Fibroblast of lung (primary cell): ENCODE data around the gene FKBP9. TPM values are rescaled to one million over a fixed set of nuclear protein-coding genes. Genes with fewer than 3 reads are reported as not detected.

Source experiments
- DNase-seq, 2 donors: peaks; one replicate each; pipeline versions ENCODE4 v3.0.0 to v3.0.0-alpha.2; 2010; ENCODE audit warnings: low read depth in 2 of 2
- H2AFZ ChIP-seq: 2 replicates; pipeline ENCODE4 v1.5.1; 2012; ENCODE audit warnings: low read length, control low read depth, inconsistent platforms
- H3K27ac ChIP-seq: 2 replicates; pipeline ENCODE4 v1.5.1; 2011; ENCODE audit warnings: low read length, control low read depth; ENCODE audit not compliant: insufficient read depth
- H3K27me3 ChIP-seq: 2 replicates; pipeline ENCODE4 v1.5.1; 2011; ENCODE audit warnings: mild to moderate bottlenecking, low read length; ENCODE audit not compliant: control insufficient read depth, insufficient read depth
- H3K36me3 ChIP-seq: 2 replicates; pipeline ENCODE4 v1.5.1; 2011; ENCODE audit warnings: low read length; ENCODE audit not compliant: control insufficient read depth, insufficient read depth
- H3K4me1 ChIP-seq: 2 replicates; pipeline ENCODE4 v1.5.1; 2011; ENCODE audit warnings: low read length; ENCODE audit not compliant: control insufficient read depth, insufficient read depth; ENCODE audit errors: extremely low read depth
- H3K4me2 ChIP-seq: 2 replicates; pipeline ENCODE4 v1.5.1; 2011; ENCODE audit warnings: low read length, control low read depth; ENCODE audit not compliant: insufficient read depth; ENCODE audit errors: extremely low read depth
- H3K4me3 ChIP-seq, 4 experiments: fragments of 200-600 bp in 1 of 4; sonication (generic) in 1 of 4; replicated peaks in 1 of 4; 2 replicates each; pipeline ENCODE4 v1.5.1; 2011 to 2016; ENCODE audit warnings: low read length in 4 of 4, low read depth in 3 of 4, mild to moderate bottlenecking in 3 of 4, control low read depth in 2 of 4, inconsistent platforms in 1 of 4, mixed read lengths in 1 of 4; ENCODE audit not compliant: insufficient read depth in 1 of 4; ENCODE audit errors: control extremely low read depth in 1 of 4
- H3K79me2 ChIP-seq: 2 replicates; pipeline ENCODE4 v1.5.1; 2012; ENCODE audit warnings: mild to moderate bottlenecking, low read length, inconsistent platforms; ENCODE audit not compliant: control insufficient read depth, insufficient read depth
- H3K9ac ChIP-seq: 2 replicates; pipeline ENCODE4 v1.5.1; 2011; ENCODE audit warnings: mild to moderate bottlenecking, low read length, control low read depth; ENCODE audit not compliant: insufficient read depth
- H3K9me3 ChIP-seq: 2 replicates; pipeline ENCODE4 v1.5.1; 2012; ENCODE audit warnings: low read depth, low read length; ENCODE audit not compliant: control insufficient read depth, insufficient read depth
- H4K20me1 ChIP-seq: 2 replicates; pipeline ENCODE4 v1.5.1; 2011; ENCODE audit warnings: low read length; ENCODE audit not compliant: control insufficient read depth, insufficient read depth; ENCODE audit errors: extremely low read depth
- EZH2 ChIP-seq: IDR thresholded peaks from 2 replicates; pipeline ENCODE4 v1.5.1; 2012; ENCODE audit warnings: low read length, control low read depth, mild to moderate bottlenecking; ENCODE audit errors: missing control alignments
- polyA plus RNA-seq, 2 donors: library from polyadenylated mRNA; depleted of rRNA in 1 of 2; stranded (reverse) in 1 of 2; unstranded in 1 of 2; fragments of >200 nt; gene quantifications; 2 replicates each; pipeline ENCODE4 v1.2.1, GENCODE V29; 2011 to 2012; ENCODE audit warnings: missing spikeins in 1 of 2
- total RNA-seq: library from RNA; depleted of rRNA; stranded (reverse); fragments of >200 nt; gene quantifications from 2 replicates; pipeline ENCODE4 v1.2.1, GENCODE V29; 2014
- TF ChIP-seq, protein P1 (sequence below), 2 donors: IDR thresholded peaks in 1 of 2; conservative IDR thresholded peaks in 1 of 2; 1 replicate in 1 of 2; 2 replicates in 1 of 2; pipeline ENCODE4 v1.5.1; 2011 to 2012; ENCODE audit warnings: low read length in 2 of 2, control low read depth in 1 of 2, inconsistent platforms in 1 of 2, low read depth in 1 of 2, mild to moderate bottlenecking in 1 of 2

The FKBP9 gene
- total and polyA plus RNA-seq, 2 donors (not counting 1 experiment from before 2014, with no cell fraction given) = 230 to 242 TPM

DNA sequence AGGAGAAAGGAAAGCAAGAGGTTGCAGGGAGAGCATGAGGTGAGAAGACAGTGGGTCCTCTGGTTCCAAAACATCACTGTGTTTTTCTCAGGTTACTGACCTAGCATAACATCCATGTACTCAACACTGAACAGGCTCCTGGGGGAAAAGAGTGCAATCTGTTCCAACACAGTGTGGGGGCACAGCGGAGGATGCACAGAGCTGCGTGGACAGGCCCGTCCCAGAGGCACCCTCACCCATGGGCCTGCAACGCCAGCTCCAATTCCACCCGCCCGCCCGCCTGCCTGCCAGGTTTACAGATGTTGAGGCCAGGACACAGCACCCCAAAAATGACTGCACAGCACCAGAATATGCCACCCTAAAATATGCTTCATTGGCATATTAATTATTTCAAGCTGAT, 26.9 kb upstream of the FKBP9 start:
- Histone ChIP-seq H3K4me3 (no peak overlapping the region), H3K79me2 (peaks cover 4% of the 10 kb centered on the region), H3K9ac (no peak overlapping the region), H3K9me3 (no peaks in the 10 kb centered on the region), H2AFZ (no peak overlapping the region), H3K4me1 (no peaks in the 10 kb centered on the region), H3K27me3 (no peaks in the 10 kb centered on the region), H4K20me1 (no peaks in the 10 kb centered on the region), H3K4me2 (no peak overlapping the region), H3K36me3 (peaks cover 2% of the 10 kb centered on the region), H3K27ac (no peak overlapping the region)
- no peak for DNase-seq
- TF ChIP-seq, protein P1, sequence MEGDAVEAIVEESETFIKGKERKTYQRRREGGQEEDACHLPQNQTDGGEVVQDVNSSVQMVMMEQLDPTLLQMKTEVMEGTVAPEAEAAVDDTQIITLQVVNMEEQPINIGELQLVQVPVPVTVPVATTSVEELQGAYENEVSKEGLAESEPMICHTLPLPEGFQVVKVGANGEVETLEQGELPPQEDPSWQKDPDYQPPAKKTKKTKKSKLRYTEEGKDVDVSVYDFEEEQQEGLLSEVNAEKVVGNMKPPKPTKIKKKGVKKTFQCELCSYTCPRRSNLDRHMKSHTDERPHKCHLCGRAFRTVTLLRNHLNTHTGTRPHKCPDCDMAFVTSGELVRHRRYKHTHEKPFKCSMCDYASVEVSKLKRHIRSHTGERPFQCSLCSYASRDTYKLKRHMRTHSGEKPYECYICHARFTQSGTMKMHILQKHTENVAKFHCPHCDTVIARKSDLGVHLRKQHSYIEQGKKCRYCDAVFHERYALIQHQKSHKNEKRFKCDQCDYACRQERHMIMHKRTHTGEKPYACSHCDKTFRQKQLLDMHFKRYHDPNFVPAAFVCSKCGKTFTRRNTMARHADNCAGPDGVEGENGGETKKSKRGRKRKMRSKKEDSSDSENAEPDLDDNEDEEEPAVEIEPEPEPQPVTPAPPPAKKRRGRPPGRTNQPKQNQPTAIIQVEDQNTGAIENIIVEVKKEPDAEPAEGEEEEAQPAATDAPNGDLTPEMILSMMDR (conservative IDR thresholded peaks at IDR 0.05 in 1 of 2, IDR thresholded peaks at IDR 0.05 in 1 of 2; ENCODE audit: low read depth in 1 of 2, low read length in 2 of 2) = no peak
- TF ChIP-seq EZH2 = no peak

- Histone ChIP-seq H3K27me3 (no peaks in the 10 kb centered on the region), H3K4me2 (no peak overlapping the region), H3K27ac (no peak overlapping the region), H3K4me1 (peaks cover 8% of the 10 kb centered on the region), H3K36me3 (no peaks in the 10 kb centered on the region), H3K9ac (no peak overlapping the region), H3K79me2 (peaks cover 36% of the 10 kb centered on the region), H3K4me3 (no peak overlapping the region), H3K9me3 (no peaks in the 10 kb centered on the region), H2AFZ (no peak overlapping the region), H4K20me1 (no peaks in the 10 kb centered on the region)
- DNase-seq = no peak
- TF ChIP-seq, protein P1 (conservative IDR thresholded peaks at IDR 0.05 in 1 of 2, IDR thresholded peaks at IDR 0.05 in 1 of 2; ENCODE audit: low read depth in 1 of 2, low read length in 2 of 2) = no peak
- no peak for TF ChIP-seq EZH2
Measured at GRCh38 chr7:32935558-32935957, 21.7 kb upstream of the FKBP9 start.

GRCh38 chr7:32936689-32937088, 20.6 kb upstream of the FKBP9 start:
- no peak for DNase-seq
- no peak overlapping the region for H2AFZ ChIP-seq
- no peaks in the 10 kb centered on the region for H3K36me3 ChIP-seq
- TF ChIP-seq EZH2 = no peak
- H3K4me2 ChIP-seq = no peak overlapping the region
- no peak overlapping the region for H3K27ac ChIP-seq
- no peaks in the 10 kb centered on the region for H3K27me3 ChIP-seq
- H3K4me1 ChIP-seq = peaks cover 8% of the 10 kb centered on the region
- no peak overlapping the region for H3K4me3 ChIP-seq
- no peaks in the 10 kb centered on the region for H3K9me3 ChIP-seq
- no peaks in the 10 kb centered on the region for H4K20me1 ChIP-seq
- peaks cover 47% of the 10 kb centered on the region for H3K79me2 ChIP-seq
- no peak overlapping the region for H3K9ac ChIP-seq
